Measurements from ENCODE around the gene PHF21B. TPM values are rescaled to one million over a fixed set of nuclear protein-coding genes. Genes with fewer than 3 reads are reported as not detected.

PHF21B gene
- total RNA-seq, 1 donor from 2014 or later = not detected

- DNase-seq (ENCODE audit: low read depth) = no peak
Measured at GRCh38 chr22:44990810-44991209, 19.0 kb downstream of the PHF21B start.

GRCh38 chr22:44990328-44990727 lies 19.5 kb downstream of the PHF21B start:
- no peak for DNase-seq (ENCODE audit: low read depth)

- DNase-seq (ENCODE audit: low read depth) = no peak
Measured at GRCh38 chr22:44988671-44989070, 21.1 kb downstream of the PHF21B start.

DNA sequence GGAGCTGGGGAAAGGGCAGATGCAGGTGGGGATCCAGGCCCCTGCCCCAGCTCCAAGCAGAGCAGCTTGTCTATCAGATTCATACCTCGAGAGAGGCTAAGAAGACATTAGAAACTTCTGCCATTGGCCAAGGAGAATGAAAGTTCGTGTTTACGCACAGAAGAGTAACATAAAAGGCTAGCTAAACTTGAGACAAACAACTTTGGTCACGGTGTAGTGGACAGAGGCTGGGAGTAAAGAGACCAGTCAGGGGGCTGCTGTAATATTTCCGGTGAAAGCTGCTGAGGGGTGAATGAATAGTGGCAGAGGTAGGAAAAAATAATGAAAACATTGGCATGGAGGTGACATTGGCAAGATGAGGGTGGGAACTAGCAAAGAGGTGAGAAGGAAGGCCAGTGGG lies 22.9 kb downstream of the PHF21B start:
- DNase-seq (ENCODE audit: low read depth) = no peak

DNA sequence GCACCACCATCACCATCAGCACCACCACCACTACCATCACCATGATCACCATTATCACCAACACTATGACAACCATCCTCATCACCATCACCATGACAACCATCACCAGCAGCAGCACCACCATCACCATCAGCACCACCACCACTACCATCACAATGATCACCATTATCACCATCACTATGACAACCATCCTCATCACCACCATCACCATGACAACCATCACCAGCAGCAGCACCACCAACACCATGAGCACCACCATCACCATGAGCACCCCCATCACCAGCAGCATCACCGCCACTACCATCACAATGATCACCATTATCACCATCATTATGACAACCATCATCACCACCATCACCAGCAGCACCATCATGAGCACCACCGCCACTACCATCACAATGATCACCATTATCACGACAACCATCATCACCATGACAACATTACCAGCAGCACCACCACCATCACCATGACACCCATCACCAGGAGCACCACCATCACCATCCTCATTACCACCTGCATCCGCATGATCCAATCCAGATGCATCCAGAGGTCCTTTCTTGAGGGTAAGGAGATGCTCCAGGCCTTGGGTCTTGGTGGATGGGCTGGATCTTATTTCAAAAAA lies 23.8 kb downstream of the PHF21B start:
- no peak for DNase-seq (ENCODE audit: low read depth)

DNA sequence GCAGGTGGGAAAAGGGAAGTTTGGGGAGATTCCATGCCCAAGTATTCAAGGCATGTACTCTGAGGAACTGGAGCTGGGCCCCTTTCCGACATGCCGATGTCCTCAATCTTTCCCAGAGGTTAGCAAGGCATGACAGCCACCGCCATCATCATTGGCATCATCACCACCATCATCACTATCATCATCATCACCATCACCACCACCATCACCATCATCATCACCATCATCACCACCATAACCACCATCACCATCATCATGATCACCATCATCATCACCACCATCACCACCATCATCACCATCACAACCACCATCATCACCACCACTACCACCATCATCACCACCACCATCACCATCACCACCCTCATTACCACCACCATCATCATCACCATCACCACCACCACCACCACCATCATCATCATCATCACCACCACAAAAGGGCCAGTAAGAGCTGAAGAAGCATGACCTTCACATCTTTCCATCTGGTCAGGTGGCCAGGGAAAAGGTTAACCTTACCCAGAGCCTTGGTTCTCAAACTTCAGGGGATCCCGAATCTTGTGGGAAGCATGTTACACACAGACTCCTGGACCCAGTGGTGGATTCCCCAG lies 25.8 kb downstream of the PHF21B start:
- no peak for DNase-seq (ENCODE audit: low read depth)

DNA sequence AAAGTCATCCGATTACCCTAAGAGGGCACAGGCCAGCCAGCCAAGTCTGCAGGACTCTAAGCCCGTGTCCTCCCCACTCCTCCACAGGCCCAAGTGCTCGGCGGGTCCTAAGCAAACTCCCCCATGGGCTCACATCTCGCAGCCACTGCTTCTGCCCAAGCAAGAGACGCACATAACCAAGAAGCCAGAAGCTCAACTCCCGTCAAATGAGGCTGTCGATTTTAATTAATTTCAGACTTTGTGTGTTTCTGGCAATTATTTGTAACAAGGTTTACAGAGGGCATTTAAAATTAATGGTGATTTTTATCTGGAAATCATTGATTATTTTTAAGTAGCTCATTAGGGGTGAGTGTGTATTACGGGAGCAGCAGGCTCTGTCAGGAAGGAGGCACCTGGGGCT lies 27.4 kb downstream of the PHF21B start:
- no peak for DNase-seq (ENCODE audit: low read depth)

DNA sequence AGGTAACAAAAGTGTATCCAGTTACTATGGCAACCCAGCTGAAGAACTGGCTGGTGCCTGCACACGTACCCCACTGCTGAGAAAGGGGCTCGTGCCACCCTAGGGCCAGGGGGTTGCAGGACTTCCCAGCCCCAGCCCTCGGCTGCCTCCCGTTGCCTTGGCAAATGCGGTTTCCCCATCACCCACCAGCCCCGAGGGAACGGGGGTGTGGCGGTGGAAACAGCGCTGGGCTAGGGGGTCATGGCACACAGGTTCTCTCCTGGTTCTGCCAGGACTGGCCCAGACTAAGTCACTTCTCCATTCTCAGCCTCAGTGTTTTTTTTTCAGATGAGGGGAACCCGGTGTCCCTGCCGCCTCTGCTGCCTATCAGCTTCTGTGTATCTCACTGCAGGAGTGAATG lies 27.9 kb downstream of the PHF21B start:
- no peak for DNase-seq (ENCODE audit: low read depth)

DNA sequence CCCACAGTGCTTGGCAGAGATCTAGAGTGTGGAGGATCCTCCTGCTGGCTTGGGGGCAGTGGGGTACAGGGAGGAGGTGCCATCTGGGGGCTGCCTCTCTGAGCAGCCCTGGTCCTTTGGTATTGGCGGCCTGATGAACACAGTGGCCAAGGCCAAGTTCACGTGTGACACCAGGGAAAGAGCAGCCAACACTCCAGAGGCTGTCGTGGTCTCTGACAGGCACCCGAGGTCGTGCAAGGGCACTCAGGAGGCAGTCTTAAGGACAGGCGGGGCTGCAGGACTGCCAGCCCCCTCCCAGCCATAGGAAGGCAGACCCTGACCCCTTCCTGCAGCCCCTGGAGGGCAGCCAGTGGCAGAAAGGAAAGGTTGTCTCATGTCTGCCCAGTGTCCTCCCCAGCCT lies 30.7 kb downstream of the PHF21B start:
- DNase-seq (ENCODE audit: low read depth) = no peak

GRCh38 chr22:44975427-44976262 lies 34.2 kb downstream of the PHF21B start:
- peak; percentile 55 for DNase-seq (ENCODE audit: low read depth)

GRCh38 chr22:44974454-44974853 lies 35.4 kb downstream of the PHF21B start:
- DNase-seq (ENCODE audit: low read depth) = no peak

GRCh38 chr22:44973829-44974228 lies 36.0 kb downstream of the PHF21B start:
- DNase-seq (ENCODE audit: low read depth) = no peak

- DNase-seq (ENCODE audit: low read depth) = no peak
Measured at GRCh38 chr22:44972363-44973083, 37.3 kb downstream of the PHF21B start.

DNA sequence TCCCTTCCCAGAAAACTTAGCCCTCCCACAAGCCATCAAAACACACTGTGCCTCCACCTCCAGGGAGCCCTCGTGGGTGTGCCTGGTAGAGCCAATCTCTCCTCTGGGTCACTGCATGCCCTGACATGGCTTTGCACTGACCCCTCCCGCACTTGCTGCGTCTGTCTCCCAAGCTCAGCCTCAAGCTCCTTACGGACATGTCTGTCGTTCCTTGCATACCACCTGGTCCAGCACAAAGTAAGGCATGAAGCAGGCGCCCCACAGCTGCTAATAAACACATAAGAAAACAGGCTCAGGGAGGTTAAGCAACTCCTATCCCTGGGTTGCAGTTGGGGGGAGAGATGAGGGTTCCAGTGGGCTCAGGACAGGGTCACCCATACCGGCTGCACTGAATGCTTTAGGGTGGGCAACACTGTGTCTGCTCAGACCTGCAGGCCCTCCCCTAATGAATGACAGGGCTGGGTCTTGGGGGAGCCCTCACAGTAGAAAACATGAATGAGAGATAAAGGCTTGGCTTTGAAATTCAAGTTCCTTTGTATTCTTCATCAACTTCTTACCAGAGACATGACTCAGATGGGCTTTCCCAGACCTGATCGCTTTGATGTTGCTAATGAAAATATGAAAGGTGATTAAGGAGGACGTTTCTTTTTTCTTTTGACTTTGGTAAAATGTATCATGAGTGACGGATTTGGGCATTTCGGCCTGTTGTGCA lies 38.0 kb downstream of the PHF21B start:
- DNase-seq (ENCODE audit: low read depth) = no peak

DNA sequence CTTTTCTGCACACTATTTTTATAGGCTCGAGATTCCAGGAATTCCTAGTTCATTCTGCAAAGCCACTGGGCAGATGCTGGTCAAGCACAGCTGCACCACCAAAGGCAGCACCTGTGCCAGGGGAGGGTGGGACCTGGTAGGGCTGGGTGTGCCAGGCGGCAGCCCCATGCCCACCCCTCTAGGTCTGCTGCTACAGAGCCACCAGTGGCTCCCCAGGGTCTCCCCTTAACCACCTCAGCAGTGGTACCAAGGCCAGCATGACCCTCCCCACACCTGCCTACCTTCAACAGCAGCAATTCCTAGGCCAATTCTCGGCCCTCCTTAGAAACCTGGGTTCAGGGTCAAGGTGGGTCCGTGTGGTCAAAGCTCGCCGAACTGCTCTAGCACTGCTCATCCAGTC lies 39.5 kb downstream of the PHF21B start:
- DNase-seq (ENCODE audit: low read depth) = no peak

GRCh38 chr22:44969817-44970216 lies 40.0 kb downstream of the PHF21B start:
- no peak for DNase-seq (ENCODE audit: low read depth)

GRCh38 chr22:44968736-44969135 lies 41.1 kb downstream of the PHF21B start:
- DNase-seq (ENCODE audit: low read depth) = no peak

- no peak for DNase-seq (ENCODE audit: low read depth)
Measured at GRCh38 chr22:44965171-44965570, 44.6 kb downstream of the PHF21B start.

DNA sequence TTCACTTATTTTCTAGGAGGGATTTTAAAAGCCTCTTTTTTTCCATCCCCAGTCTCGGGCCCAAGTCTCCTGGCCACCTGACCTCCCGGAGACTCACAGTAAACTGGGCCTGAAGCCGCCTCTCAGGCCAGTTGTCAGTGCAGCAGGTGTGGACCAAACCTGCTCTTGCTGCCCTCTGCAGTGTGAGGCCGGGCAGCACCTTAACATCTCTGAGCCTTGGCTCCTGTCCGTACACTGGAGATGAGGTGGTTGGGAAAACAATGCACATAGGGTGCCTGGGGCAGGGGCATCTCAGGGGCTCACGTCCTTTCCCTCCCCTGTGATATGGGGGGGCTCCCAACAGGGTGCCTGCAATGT lies 45.1 kb downstream of the PHF21B start:
- DNase-seq (ENCODE audit: low read depth) = no peak

GRCh38 chr22:44963832-44964721 lies 45.7 kb downstream of the PHF21B start:
- DNase-seq (ENCODE audit: low read depth) = peak; percentile 23
